ENCODE results near the gene C7orf25.

DNA sequence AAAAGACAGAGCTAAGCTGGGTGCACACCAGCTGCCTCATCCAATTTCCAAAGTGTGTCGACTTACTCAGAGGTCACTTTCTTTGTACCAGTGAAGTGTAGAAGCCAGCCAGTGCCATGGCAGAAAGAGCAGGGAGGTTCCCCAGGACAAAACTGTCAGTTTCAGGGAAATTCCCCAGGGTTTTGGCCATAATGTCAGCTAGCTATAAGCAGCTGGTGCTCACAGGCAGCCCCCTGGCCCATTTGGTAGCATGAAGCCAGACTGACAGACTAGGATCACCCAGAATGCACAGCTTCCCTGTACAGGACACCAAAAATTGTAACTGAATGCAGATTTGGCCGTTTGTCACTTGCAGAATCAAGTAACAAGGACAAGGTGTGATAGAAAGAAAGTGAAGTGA is 48.9 kb upstream of the C7orf25 start:
- TF ChIP-seq EP300 (IDR thresholded peaks at IDR 0.05; ENCODE audit: borderline replicate concordance in 1 of 2, control insufficient read depth in 1 of 2, low read depth in 2 of 2, low read length in 2 of 2): no peak
- no peak for TF ChIP-seq CTCF (IDR thresholded peaks at IDR 0.05 in 2 of 3, conservative IDR thresholded peaks at IDR 0.05 in 1 of 3; ENCODE audit: control insufficient read depth in 2 of 3, extremely low read depth in 1 of 3, insufficient read depth in 1 of 3, low read depth in 3 of 3, low read length in 3 of 3)
- no peak for TF ChIP-seq POLR2A (IDR thresholded peaks at IDR 0.05; ENCODE audit: low read depth, low read length)
- no peak for TF ChIP-seq ESRRA (IDR thresholded peaks at IDR 0.05; ENCODE audit: low read length)
- TF ChIP-seq ZNF217 (IDR thresholded peaks at IDR 0.05): no peak
- TF ChIP-seq TCF12 (IDR thresholded peaks at IDR 0.05; ENCODE audit: low read depth, low read length): 0 out of 2 replicates have a peak, but pooled peaks have one; percentile 33
- TF ChIP-seq EZH2 (IDR thresholded peaks at IDR 0.05; ENCODE audit: borderline replicate concordance, control insufficient read depth, low read depth, low read length): no peak
- TF ChIP-seq RAD21 (IDR thresholded peaks at IDR 0.05; ENCODE audit: insufficient read depth, low read depth, low read length): no peak
- TF ChIP-seq IRF4 (IDR thresholded peaks at IDR 0.05; ENCODE audit: low read depth, low read length): no peak
- TF ChIP-seq, protein P1, sequence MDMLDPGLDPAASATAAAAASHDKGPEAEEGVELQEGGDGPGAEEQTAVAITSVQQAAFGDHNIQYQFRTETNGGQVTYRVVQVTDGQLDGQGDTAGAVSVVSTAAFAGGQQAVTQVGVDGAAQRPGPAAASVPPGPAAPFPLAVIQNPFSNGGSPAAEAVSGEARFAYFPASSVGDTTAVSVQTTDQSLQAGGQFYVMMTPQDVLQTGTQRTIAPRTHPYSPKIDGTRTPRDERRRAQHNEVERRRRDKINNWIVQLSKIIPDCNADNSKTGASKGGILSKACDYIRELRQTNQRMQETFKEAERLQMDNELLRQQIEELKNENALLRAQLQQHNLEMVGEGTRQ (IDR thresholded peaks at IDR 0.05; ENCODE audit: borderline replicate concordance, low read depth, low read length): no peak
- TF ChIP-seq POLR2AphosphoS5 (IDR thresholded peaks at IDR 0.05; ENCODE audit: low read length): no peak
- 0 out of 2 replicates have a peak, but pooled peaks have one; percentile 38 for TF ChIP-seq YY1 (IDR thresholded peaks at IDR 0.05; ENCODE audit: low read depth, low read length)
- no peak for TF ChIP-seq SIN3A (IDR thresholded peaks at IDR 0.05; ENCODE audit: low read depth, low read length)

Measured in GM12878 (cell line).